HG02678 (cell line): ENCODE results near the gene TOMM70.

Experiments used
- ATAC-seq: cut with Tn5 transposase; IDR thresholded peaks from one replicate; pipeline ENCODE4 v1.9.1; 2021; ENCODE audit warnings: mild to moderate bottlenecking, moderate library complexity; ENCODE audit not compliant: unreplicated experiment

Gene TOMM70

DNA sequence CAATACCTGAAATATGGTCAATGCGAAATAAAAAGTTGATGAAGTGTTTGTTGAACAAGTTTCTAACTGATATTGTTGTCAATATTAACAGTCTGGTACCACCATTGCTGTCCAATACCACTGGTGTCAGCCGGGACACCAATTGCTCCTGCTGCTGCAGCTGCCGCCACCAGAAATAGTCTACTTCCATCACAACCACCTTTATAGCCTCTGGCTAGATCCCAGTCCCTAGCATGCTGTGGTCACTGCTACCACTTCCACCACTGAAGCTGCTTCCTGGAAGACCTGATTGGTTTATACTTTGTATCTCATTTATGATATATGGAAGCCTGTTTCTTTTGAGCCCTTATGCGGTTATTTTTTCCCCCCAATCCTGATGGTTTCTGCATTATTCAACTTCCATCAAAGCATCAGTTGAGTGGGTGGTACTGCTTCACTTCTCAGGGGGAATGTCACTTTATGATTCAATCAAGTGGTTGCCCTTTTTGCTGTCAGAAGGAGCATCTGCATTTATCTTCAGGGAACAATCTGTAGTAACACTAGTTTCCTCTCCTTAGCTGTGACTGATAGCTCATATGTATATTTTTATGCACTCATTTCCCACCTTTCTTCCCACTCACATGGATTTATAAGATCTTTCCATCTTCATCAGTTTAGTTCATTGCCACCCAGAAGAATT lies 12.2 kb upstream of the TOMM70 start:
- no peak for ATAC-seq

DNA sequence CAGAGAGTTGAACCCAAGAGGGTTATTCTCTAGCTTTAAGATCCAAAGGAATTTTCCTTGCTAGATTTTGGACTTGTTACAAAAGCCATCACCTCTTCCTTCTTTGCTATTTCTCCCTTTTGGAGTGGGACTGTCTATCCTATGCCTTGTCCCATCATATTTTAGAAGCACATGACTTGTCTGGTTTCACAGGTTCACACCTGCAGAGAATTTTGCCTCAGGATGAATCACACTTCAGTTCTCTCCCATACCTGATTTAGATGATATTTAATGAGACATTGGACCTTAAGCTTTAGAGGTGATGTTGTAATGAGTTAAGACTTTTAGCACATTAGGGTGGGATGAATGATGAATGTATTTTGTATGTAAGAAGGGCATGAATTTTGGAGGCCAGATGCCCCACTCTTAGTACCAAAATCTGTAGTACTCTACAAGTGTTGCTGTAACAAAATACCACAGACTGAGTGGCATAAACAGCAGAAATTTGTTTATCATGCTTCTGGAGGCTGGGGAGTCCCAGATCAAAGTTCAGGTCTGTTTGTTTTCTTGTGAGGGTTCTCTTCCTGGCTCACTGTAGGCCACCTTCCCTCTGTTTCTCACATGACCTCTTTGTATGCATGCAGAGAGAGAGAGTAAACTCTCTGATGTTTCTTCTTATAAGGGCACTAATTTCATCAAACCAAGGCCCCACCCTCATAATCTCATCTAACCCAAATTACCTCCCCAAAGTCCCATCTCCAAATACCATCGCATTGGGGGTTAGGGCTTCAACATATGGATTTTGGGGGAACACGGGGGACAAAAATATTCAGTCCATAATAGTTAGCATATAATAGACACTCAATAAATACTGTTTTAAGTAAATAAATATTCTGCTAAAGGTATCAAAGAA lies 10.4 kb upstream of the TOMM70 start:
- ATAC-seq: no peak

DNA sequence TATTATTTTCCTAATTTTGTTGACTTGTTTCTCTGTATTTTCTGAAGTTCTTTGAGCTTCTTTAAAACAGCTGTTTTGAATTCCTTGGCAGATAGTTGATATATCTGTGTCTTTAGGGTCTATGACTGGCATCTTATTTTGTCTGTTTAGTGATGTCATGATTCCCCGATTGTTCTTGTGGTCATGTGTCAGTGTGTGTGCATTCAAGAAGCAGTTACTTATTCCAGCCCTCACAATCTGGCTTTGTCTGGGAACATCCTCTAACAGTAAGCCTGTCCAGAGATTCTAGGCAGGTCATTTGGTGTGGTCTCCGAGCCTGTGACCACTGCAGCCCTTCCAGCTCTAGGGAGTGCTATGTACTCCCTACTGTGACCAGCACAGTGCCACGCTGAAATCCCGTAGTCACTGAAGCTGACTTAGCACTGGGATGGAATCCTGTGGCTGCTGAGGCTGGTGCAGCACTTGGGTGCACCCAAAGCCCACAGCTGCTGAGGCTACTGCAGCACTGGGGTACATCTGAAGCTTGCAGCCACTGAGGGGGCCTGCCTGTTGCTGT lies 7.2 kb upstream of the TOMM70 start:
- ATAC-seq: no peak

DNA sequence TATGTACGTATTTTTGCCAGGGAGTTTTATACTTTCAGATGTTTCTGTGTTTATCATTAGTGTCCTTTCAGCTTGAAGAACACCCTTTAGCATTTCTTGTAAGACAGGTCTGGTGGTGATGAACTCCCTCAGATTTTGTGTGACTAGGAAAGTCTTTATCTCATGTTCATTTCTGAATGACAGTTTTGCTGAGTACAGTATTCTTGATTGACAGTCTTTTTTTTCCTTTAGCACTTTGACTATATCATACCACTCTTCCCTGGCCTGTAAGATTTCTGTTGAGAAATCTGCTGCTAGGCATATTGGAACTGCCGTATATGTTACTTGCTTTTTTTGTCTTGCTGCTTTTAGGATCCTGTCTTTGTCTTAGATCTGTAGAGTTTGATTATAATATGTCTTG lies 6.3 kb upstream of the TOMM70 start:
- ATAC-seq: no peak

DNA sequence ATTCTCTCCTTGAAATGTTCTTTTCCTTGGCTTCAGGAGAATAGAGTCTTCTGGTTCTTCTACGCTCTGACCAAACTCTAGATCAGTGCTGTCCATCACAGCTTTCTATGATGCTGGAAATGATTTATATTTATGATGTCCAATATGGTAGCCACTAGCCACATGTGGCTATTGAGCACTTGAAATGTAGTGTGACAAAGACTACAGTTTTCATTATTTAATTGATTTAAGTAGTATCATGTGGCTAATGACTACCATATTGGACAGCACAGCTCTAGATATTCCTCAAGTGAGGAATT lies 3.3 kb upstream of the TOMM70 start:
- ATAC-seq: no peak

DNA sequence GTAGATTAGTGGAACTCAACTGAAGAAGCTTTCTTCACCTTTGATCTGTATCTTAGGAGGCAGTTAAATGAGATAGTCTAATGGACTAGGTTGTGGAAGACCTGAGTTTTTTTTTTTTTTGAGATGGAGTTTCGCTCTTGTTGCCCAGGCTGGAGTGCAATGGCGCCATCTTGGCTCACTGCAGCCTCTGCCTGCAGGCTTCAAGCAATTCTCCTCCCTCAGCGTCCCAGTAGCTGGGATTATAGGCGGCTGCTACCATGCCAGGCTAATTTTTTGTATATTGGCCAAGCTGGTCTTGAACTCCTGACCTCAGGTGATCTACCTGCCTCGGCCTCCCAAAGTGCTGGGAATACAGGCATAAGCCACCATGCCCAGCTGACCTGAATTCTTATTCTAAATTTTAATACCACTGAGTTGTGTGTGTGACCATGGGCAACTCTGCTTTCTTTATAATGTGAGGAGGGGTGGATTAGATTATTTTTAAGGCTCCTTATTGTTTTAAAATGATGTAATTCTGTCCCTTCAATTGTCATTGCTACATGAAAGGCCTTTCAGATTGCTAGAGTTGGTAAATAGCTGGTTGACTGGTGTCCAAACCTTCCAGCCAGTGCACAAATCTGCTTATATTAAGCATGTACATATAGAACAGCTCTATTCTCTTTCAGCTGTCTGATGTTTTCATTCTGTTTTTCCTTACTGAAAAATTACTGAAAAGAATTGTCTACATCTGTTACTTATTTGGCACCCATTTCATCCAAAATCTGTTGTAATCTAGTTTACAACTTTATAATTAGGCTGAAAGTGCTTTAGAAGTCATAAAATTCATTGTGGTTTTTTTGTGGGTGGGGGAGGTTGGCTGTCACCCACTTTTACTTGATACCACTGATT lies 2.7 kb upstream of the TOMM70 start:
- ATAC-seq: no peak

DNA sequence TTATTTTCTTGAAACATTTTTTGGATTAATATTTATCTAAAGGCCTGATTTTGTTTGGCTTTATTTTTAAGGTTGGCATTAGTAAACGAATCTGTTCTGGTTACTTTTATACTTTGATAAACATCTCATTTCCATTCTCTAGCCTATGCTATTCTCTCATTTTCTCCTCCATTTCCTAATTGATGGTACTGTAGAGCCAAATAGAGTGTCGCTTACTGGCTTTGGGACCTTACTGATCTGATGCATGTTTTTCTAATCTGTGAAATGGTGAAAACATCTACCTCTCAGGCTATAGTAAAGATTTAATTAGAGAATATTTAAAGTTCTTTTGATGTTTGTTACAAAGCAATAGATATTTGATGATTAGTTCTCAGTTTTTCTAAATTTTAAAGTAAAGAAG lies 2.0 kb upstream of the TOMM70 start:
- ATAC-seq: no peak

DNA sequence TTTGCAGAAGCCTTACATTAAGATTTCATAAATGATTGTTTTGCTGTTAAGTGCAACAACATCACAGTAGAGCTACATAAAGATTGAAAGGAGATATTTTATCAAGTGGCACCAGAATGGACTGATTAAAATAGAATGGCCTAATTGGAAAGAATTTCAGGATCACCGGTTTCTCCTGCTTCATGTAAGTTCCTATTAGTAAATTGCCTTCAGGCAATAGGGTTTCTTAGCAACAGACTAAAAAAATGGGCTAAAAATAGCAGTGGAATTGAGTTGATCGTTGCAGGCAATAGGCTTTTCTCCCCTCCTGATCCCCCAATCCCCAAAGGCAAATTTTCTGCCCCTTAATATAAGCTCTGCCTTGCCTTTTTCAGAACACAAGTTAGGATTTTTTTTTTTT lies 1.4 kb upstream of the TOMM70 start:
- no peak for ATAC-seq

DNA sequence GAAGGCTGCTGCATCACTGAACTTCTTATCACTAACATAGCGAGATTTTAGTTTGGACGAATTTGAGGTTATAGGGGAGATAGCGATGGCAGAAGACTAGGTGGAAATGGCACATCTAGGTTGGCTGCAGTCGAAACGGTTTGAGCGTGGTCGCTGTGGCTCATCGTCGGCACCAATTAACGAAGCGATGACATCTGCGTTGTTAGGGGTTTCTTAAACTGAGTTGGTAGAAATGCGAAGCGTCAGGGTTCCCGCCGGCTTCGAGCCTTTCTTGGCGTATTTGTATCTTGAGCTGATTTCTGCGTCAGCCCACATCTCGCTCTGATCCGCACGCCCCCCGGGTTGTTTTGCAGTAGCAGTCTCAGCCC lies 769 bp upstream of the TOMM70 start:
- peak; percentile 15 for ATAC-seq

DNA sequence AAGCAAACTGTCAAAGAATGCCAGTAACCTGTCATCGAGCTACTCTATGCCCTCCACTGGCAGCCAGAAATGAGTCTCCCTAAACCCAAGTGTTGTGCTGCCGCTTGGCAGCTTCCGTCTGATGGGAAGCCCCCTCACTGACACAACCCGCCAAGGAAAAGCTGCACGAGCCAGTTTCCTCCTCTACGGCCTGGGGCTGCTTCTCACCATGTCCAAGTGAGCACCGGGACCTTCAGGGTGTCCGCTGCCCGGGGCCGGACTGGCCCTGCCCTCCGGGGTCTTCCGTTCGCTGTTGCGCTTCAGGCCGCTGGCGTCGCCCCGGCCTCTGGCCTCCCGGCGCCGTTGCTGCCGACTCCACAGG lies 490 bp downstream of the TOMM70 start:
- peak; percentile 7 for ATAC-seq

DNA sequence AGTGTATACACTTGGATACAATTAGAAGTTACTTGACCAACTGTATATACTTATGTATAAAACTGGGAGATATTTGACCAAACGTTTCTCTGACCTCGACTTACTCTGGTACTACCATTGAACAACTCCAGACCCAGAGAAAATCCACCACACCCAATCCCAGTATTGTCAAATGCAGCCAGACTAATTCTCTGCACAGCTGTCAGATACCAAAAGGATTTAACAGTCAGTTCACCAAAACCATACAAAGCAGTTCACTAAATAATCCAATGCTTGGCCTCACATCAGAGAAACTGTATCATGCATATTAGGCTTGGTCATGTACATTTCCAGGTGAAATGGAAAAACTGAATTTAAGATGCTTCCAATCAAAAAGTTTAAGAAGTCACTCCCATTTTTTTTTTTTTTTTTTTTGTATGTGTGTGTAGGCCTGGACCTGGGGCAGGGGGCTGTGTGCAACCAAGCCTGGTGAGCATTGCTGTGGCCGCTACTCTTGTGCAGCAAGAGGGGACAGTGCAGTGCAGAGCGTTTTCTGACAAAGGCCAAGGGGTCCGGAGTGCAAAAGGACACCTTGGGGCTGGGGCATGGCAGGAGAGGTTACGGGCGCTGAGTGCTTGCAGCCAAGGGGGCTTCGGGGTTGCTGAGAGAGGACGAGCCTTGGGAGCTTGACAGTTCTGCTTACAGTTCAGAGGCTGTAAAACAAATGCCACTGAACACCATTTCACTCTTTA lies 1.4 kb downstream of the TOMM70 start:
- no peak for ATAC-seq

DNA sequence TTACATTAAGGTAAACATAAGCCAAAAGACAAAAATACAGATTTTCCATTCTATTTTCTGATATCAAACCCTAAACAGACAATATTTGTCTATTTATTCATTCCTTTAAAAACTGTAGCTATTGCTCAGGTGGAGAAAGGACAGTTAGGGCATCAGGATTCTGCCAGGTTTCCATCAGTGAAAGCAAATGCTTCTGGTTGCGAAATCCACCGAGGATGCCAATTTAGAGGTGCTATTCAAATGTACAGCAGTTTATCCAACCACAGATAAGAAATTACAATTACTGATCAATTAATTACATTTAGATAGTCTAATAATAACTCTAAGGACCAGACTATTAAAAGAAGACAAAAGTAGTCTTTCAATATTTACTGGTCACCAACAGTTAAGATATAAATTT lies 3.9 kb downstream of the TOMM70 start:
- ATAC-seq: no peak

DNA sequence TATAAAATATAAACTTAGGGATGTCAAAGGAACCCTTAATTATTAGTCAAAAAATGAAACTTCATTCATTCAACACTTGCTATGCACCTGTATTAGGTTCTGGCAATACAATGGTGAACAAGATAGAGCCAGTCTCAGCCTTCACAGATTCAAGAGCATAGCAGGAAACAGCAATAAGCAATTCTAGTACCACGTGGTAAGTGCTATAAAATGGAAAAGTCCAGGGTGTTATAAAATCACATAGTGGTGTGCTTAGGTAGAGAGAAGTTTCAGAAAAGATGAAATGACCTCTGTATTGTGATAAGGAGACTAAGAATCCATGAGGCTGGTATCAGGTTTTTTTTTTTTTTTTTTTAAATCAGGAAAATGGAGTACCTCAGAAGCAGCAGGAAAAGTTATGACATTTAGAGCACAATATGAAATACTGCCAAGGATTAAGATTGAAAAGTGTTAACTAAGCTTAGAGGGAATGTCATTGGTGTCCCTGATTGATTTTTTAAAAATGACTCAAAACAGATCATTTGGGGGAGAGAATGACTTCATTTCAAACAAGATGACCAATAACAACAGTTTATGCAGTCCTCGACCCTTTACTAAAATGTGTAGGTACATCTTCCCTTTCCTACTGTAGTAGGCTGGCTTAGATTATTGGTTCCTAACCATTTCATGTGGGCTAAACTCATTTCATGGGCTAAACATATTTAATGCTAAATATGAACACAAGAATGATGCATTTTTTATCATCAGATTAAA lies 5.0 kb downstream of the TOMM70 start:
- ATAC-seq: no peak

DNA sequence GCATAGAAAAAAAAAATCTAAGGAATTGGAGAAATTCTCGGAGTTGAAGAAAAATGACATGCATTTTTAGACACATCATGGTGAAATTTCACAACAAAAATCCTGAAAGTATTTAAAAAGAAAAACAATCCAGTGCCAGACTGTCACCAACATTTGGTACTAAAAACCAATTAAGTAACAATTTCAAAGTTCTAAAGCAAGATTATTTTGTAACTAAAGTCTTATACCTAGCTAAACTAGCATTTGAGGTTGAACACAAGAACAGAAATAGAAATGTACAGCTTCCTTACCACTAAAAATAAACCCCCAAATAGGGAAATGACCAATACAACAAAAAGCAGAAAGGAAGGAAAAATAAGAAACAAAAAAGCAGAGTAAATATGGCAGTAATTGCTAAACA lies 11.9 kb downstream of the TOMM70 start:
- no peak for ATAC-seq

DNA sequence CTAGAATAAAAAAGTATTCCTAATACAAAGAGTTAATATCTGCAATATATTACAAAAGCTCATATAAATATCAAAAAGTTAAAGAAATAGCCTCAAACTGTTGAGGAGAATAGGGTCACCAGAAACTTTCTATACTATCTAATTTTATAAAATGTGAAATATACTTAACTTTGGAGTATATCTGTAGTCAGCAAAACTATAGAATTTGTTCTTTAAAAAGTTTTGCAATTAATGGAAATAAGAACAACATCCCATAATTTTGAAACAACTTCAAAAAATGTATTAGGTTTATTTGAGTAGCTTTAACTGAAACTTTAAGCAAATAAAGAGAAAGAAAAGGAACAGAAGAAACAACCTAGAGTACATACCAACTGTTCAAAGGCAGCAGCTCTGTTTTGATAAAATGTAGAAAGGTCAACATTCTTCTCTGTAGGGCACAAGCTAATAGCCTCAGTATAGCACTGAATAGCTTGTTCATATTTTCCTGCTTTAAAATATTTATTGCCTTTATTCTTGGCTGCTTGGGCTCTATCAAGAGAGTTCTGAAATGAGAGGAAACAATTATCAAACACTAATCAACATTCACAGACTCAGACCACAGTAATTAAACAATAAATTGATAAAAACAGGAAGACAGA lies 14.3 kb downstream of the TOMM70 start:
- no peak for ATAC-seq

DNA sequence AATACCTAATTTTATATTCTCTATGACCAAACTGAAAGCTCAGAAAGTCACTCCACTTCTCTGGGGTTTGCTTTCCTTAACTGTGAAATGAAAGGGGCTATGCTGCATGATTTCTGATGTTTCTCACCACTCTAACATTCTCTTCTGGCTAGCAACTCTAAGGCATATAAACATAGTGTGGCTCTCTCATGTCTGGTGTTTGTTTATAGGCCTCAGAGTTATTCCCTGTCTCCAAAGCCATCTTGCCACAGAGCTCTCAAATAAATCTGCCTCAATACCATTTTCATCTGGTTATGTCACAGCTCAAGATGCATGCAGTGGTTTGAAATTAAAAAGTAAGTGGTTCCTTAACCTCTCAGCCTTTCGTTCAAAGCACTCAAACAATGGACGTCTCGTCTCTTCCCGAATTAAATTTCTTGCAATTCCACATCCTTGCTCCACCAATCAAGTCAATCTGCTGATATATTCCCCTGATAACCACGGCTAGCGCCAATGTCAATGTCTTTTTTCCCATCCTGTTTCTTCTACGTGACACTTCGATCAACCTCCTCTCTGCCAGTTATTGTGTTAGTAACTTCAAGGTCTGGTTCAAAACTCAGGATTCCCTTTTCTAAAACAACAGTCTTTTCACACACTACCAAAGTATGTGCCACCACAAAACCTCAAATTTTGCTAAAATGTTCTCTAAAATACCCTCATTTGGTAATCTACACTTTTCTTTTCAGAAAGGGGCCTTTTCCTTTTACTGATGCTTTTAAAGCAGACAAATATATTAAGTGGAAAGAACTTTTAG lies 16.0 kb downstream of the TOMM70 start:
- ATAC-seq: no peak

DNA sequence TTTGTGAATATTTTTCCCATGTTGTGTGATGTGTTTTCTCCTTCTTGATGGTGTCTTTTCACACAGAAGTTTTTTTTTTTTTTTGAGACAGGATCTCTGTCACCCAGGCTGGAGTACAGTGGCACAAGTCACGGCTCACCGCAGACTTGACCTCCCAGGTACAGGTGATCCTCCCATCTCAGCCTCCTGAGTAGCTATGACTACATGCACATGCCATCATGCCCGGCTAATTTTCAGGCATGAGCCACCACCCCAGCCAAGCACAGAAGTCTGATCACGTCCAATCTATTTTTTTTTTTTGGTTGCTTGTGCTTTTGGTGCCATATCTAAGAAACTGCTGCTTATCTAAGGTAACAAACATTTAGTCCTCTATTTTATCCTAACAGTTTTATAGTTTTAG lies 24.6 kb downstream of the TOMM70 start:
- ATAC-seq: no peak

DNA sequence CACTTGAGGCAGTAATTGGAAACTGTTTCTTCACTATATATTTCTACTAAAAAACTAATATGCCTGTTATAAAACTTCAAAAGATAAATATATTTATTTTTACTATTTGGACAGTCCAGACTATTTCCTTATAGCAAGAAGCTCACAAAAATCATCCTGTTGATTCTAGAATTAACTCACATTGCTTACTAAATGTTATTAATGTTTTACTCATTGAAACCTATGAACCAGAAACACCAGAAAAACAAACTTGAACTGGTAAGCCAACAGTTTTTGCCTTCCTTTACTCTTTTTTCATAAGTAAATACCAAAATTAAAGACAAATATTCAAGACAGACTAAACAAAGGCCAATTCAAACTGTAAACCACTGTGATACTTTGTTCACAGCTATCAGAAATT lies 26.4 kb downstream of the TOMM70 start:
- no peak for ATAC-seq

DNA sequence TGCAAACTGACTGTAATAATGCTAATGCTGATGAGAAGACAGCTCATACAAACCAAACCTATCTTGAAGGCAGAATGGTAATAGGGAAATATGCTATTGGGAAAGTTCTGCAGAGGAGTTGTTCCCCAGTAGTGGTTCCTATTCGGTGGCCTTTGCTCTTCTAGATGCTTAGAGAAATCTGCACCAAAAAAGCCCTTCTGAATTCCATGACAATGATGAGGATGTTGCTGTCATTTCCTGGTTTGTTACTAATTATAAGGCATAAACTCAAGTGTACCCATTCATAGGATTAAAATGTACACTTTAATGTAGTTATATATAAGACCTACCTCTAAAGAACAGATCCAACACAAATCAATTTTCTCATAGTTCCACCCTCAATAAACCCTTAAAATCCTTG lies 30.1 kb downstream of the TOMM70 start:
- ATAC-seq: no peak
